HG02938 (cell line): ENCODE data around the gene CDKN1A.

Experiments
- ATAC-seq: cut with Tn5 transposase; IDR thresholded peaks from one replicate; pipeline ENCODE4 v1.9.1; 2021; ENCODE audit warnings: mild to moderate bottlenecking, moderate library complexity; ENCODE audit not compliant: unreplicated experiment

Gene CDKN1A

DNA sequence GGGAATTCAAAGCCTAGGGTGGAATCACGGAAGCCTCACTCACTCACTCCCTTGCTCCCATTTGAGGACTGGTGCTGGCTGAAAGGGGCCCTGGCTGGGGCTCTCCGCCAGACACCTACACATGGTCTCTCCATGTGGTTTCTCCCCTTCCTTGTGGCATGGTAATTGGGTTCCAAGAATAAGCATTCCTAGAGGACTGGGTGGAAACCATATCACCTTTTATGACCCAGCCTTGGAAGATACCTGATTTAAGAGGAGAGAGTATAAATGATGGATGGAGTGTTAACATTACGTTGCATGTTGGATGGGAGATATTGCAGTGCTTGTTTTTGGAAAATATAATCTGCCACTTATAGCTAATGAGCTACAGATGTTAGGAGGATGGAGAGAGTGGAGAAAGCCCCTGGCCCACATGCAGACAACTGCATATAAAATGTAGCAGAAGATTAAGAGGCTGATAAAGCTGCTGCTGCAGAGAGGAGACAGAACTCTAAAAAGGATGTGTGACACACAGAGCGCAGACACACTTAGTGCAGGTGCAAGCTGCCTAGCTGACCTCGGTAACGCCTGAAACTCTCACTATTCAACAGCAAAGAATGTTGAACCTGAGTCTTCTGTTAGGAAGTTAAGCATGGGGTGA, 23.3 kb upstream of the CDKN1A start:
- no peak for ATAC-seq

DNA sequence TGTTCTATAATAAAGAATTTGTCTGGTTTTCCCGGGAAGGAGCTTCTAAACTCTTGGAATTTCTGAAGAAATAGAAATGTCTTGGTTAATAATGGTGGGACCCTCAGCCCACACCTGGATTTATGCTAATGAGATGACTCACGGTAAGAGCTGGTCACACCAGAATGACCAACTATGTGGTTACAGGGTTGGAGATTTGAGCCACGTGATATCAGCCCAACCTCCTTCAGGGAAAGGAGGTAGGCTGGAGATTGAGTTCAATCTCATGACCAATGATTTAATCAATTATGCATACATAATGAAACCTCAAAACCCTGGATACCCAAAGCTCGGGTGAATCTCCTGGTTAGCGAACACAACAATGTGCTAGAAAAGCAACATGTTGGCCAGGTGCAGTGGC, 22.1 kb upstream of the CDKN1A start:
- no peak for ATAC-seq

DNA sequence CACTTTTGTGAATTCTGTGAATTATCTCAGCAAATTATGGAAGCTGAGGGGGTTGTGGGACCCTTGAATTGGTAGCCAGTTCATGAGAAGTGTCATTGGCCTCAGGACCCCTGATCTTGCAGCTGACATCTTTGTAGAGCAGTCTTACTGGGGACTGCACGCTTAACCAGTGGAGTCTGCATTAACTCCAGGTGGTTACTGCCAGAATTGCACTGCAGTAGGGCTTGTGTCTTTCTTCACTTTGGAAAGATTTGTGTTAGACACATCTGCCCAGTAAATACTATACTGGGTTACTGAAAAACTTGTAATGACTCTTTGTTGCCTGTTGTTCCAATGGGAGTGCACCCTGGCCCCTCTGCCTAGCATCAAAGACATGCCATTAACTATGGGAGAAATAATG, 21.2 kb upstream of the CDKN1A start:
- no peak for ATAC-seq

DNA sequence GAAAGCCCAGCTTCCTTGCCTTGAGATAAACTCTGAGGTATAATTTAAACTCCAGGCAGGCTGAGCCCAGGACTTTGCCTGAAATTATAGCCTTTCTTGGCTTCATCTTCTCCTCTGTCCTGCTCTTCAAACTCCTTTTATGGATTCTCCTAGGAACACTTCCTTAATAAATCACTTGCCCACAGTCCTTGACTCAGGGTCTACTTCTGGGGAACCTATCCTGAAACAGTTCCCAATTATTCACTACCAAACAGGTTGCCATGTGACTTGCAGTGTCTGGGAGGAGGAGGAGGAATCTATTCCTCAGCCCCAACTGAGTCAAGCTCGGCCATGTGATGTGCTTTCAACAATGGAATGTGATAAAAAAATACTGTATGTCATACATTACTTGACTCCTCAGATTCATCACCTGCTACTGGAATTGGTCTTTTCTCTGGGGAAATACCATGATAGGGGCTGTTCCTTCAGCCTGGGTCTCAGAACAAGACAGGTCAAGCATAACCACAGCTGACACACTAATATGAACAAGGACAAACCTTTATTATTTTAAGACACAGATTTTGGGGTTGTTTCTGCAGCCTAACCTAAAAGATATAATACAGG, 20.5 kb upstream of the CDKN1A start:
- no peak for ATAC-seq

GRCh38 chr6:36659271-36659670, 19.2 kb upstream of the CDKN1A start:
- ATAC-seq: no peak

DNA sequence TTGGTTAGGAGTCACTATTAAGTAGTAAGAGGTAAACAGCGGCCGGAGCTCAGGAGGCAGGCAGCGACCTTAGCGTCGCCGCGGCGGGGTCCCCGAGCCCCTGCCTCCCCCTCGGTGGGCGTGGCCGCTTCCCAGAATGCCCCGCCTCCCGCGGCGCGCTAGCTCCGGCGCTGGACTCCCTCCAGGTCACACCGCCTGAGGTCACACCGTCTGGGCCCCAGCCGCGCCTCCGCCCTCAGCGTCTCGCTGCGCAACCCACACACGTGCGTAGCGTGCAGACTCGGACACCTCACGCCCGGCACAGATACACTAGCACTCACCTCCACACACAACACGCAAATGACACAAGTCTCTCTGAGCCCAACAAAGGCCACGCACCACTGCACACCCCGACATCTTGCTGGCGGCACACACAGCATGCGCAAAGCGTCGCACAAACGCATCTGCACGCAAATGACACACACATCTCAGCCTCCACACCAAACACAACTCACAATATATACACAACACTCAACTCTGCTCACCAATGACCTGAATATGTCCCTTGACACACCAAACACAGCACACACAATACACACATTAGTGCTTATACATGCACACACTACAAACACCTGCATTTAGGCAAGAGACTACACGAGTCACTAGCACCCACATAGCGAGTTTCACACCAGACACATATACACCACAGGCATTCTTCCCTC, 17.6 kb upstream of the CDKN1A start:
- ATAC-seq: no peak

- no peak for ATAC-seq
These were observed 16.1 kb upstream of the CDKN1A start for GRCh38 chr6:36662380-36662779.

GRCh38 chr6:36662827-36663256, 15.7 kb upstream of the CDKN1A start:
- no peak for ATAC-seq

DNA sequence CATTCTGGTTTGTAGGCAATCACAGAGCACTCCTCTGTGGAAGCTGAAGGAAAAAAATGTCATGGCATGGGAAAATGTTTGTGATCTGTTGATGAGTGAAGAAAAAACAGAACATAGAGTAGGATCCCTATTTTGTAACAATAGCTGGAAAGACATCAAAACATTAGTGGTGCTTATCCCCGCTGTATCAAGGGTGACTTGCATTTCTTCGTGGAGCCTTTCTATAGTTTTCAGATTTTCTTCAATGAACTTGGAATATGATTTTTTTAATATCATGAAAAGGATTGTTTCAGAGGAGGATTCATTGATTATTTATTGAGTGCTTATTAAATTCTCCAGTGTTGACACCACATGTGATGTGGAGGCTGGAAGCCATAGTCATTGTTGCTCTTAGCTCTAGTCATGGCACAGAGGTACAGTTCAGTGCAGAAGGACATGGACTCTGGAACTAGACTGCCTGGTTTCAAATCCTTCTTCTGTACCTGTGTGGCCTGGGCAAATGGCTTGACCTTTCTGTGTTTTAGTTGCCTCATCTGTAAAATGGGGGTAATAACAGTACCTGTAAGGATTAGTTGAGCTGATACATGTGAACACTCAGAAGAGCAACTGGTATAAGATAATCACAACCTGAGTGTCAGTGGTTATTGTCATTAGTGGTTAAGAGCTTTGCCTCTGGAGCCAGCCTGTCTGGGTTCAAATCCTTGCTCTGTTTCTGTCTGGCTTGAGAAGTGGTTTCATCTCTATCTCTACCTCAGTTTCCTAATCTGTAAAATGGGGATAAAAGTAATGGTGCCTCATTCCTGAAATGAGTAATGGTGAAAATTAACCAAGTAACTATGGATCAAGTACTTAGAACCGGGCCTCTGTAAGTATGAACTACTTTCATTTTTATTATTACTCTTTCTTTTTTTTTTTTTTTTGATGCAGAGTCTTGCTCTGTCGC, 14.7 kb upstream of the CDKN1A start:
- ATAC-seq: no peak

- ATAC-seq: no peak
These were observed 13.3 kb upstream of the CDKN1A start for GRCh38 chr6:36665180-36665579.

- no peak for ATAC-seq
These were observed 12.2 kb upstream of the CDKN1A start for GRCh38 chr6:36666287-36666686.

GRCh38 chr6:36666826-36667591, 11.5 kb upstream of the CDKN1A start:
- peak; percentile 65 for ATAC-seq

GRCh38 chr6:36668591-36668990, 9.9 kb upstream of the CDKN1A start:
- no peak for ATAC-seq

DNA sequence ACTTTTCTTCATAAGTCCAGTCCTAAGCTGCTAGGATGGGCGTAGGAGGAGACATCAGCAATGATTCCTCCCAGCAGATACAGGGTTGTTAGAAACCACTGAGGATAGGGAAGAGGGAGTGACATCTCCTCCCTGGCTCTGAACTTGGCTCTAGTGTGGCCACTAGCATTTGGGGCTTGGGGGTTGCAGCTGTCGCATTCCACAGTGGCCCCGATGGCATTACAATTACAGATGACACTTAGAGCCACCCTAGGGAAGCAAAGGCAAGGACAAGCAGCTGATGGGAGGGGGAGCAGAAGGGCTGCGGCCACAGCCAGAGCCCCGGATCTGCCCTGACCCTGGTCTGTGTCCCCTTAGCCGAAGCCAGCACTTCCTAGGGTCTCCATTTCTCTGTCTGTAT, 9.5 kb upstream of the CDKN1A start:
- no peak for ATAC-seq

- ATAC-seq: no peak
These were observed 8.2 kb upstream of the CDKN1A start for GRCh38 chr6:36670271-36670670.

DNA sequence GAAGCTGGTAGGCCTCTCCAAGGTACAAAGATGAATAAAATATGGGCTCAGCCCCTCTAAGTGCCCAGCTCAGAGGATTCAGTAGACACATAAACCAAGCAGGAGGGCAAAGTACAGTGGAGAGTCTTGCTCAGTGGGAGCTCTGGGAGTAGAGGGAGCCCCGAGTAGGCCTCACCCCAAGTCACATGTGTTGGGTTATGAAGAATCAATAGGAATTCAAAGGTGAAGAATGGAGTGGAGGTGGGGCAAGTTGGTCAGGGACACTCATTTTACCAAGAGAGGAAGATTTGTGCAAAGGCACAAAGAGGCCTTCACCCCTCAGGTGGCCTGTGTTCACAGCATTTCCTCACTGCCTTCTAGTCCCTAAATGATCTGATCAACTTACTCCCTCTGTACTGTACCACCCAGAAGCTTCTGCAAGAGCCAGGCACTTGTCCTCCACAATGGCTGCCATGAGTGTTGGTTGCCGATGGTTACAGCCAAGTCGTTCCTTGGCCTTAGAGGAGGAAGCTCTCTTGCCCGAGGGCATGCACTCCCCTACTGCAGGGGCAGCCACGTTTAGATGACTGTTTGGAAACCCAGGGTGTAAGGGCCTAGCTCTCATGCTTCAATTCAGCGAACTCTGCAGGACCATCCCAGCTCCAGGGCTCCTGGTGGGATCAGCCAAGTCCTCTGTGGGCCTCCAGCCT, 6.7 kb upstream of the CDKN1A start:
- no peak for ATAC-seq

- no peak for ATAC-seq
These were observed 4.6 kb upstream of the CDKN1A start for GRCh38 chr6:36673882-36674281.

DNA sequence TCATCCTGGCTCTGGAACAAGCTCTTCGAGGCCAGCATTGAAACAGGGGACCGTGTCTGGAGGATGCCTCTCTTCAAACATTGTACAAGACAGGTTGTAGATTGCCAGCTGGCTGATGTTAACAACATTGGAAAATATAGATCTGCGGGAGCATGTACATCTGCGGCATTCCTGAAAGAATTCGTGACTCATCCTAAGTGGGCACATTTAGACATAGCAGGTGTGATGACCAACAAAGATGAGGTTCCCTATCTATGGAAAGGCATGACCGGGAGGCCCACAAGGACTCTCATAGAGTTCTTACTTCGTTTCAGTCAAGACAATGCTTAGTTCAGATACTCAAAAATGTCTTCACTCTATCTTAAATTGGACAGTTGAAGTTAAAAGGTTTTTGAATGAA, 3.6 kb upstream of the CDKN1A start:
- no peak for ATAC-seq

GRCh38 chr6:36676141-36677058, 2.1 kb upstream of the CDKN1A start:
- no peak for ATAC-seq
